Measurements from ENCODE around the gene MKLN1. TPM values are rescaled to one million over a fixed set of nuclear protein-coding genes. Genes with fewer than 3 reads are reported as not detected.

Gene MKLN1
- total and polyA plus RNA-seq, 10 of the 15 experiments (the other 5 are each of a cell fraction or from before 2014, with no cell fraction given), result 13.6 to 55.8 (median 29.3) TPM

DNA sequence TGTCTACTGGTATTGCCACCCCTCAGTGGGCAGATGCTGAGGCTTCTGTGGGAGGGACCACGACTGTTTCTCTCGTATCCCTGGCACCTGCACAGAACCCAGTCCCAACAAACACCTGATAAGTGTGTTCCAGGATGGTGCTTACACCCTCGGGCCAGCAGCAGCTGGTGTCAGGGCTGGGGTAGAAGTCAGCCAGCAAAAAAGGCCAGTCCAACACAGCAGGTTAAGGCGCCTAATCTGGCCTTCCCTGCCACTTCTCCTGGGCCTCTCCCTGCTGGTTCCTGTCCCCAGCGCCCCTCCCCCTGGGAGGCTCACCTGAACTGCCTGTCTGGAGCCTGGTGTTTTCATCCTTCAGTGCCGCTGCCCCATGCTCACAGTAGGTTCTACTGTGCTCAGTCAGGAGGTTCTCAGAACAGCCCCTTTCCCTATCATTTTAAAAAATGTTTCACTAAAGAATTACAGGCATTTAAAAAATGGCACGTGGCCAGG lies 208.7 kb downstream of the MKLN1 start:
- ChIA-PET CTCF (interaction anchor here (1.2 to 2.2 kb wide), 2 partner anchors 8 to 9 kb away, joined by 3 to 7 read pairs; no protein-coding TSS in a partner anchor), SMC1A (ENCODE audit: uncharacterized antibody, unreplicated experiment) (no interaction called here), POLR2A (no interaction called here), RAD21 (ENCODE audit: unreplicated experiment) (no interaction called here)
- Histone ChIP-seq H3K27ac (ENCODE audit: control insufficient read depth, insufficient read depth) (no peak overlapping the region), H3K4me2 (ENCODE audit: control insufficient read depth, insufficient read depth) (no peak overlapping the region), H4K20me1 (ENCODE audit: control insufficient read depth, insufficient read depth) (no peaks in the 10 kb centered on the region), H3K9ac (ENCODE audit: control insufficient read depth, insufficient read depth, low read length) (no peak overlapping the region), H3K79me2 (ENCODE audit: control insufficient read depth, insufficient read depth, low read length) (no peaks in the 10 kb centered on the region), H3K9me3 (replicated peaks; ENCODE audit: control insufficient read depth, insufficient read depth, low read length) (no peaks in the 10 kb centered on the region), H2AFZ (ENCODE audit: control insufficient read depth, low read depth, low read length) (no peak overlapping the region), H3K4me1 (ENCODE audit: control insufficient read depth, insufficient read depth, low read length) (no peaks in the 10 kb centered on the region), H3K27me3 (replicated peaks in 1 of 2; ENCODE audit: control insufficient read depth in 2 of 2, insufficient read depth in 2 of 2, low read length in 1 of 2) (no peaks in the 10 kb centered on the region), H3K4me3 (no peak overlapping the region), H3K36me3 (ENCODE audit: control insufficient read depth in 2 of 2, insufficient read depth in 2 of 2, low read length in 1 of 2) (no peaks in the 10 kb centered on the region)
- FAIRE-seq (no peak), DNase-seq (ENCODE audit: low read depth, low spot score) (no peak), ATAC-seq (no peak)
- intact Hi-C loops (cut with micrococcal nuclease; ENCODE audit: unreplicated experiment), result no loop called here
- BruUV-seq (replicated peaks), result no TSS peak
- no peak for TF ChIP-seq SIN3A (IDR thresholded peaks at IDR 0.05; ENCODE audit: low read depth, low read length)
- no peak for TF ChIP-seq IKZF2 (IDR thresholded peaks at IDR 0.05)
- no peak for TF ChIP-seq PML (IDR thresholded peaks at IDR 0.05; ENCODE audit: low read length)
- no peak for TF ChIP-seq TCF3 (IDR thresholded peaks at IDR 0.05; ENCODE audit: borderline replicate concordance, insufficient read depth, low read depth, low read length)
- no peak for TF ChIP-seq PAX8 (IDR thresholded peaks at IDR 0.05)
- no peak for TF ChIP-seq JUND (IDR thresholded peaks at IDR 0.05; ENCODE audit: low read depth, low read length)
- TF ChIP-seq PBX3 (IDR thresholded peaks at IDR 0.05; ENCODE audit: insufficient replicate concordance, low read depth, low read length), result no peak
- no peak for TF ChIP-seq HSF1 (IDR thresholded peaks at IDR 0.05; ENCODE audit: low read depth, low read length)
- no peak for TF ChIP-seq ATF7 (IDR thresholded peaks at IDR 0.05; ENCODE audit: low read depth)
- TF ChIP-seq MXI1 (IDR thresholded peaks at IDR 0.05; ENCODE audit: low read depth, low read length), result no peak
- no peak for TF ChIP-seq SMC3 (IDR thresholded peaks at IDR 0.05; ENCODE audit: borderline replicate concordance, low read length)
- TF ChIP-seq NFIC (IDR thresholded peaks at IDR 0.05; ENCODE audit: low read depth, low read length), result no peak
- TF ChIP-seq GABPA (IDR thresholded peaks at IDR 0.05; ENCODE audit: low read depth), result no peak
- no peak for TF ChIP-seq POLR2AphosphoS2 (IDR thresholded peaks at IDR 0.05; ENCODE audit: low read depth, low read length)
- TF ChIP-seq SRF (IDR thresholded peaks at IDR 0.05; ENCODE audit: low read depth in 2 of 2, low read length in 2 of 2), result no peak
- no peak for TF ChIP-seq NFYB (IDR thresholded peaks at IDR 0.05; ENCODE audit: insufficient read depth, low read depth, low read length)
- TF ChIP-seq, protein P1, sequence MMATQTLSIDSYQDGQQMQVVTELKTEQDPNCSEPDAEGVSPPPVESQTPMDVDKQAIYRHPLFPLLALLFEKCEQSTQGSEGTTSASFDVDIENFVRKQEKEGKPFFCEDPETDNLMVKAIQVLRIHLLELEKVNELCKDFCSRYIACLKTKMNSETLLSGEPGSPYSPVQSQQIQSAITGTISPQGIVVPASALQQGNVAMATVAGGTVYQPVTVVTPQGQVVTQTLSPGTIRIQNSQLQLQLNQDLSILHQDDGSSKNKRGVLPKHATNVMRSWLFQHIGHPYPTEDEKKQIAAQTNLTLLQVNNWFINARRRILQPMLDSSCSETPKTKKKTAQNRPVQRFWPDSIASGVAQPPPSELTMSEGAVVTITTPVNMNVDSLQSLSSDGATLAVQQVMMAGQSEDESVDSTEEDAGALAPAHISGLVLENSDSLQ (IDR thresholded peaks at IDR 0.05), result no peak
- TF ChIP-seq CREB1 (IDR thresholded peaks at IDR 0.05; ENCODE audit: low read depth), result no peak
- in situ Hi-C loops (cut with MboI), result no loop called here
- 26% methylated on average over 7 of the region's 7 CpGs for WGBS (ENCODE audit: insufficient coverage, insufficient replicate concordance, low lambda C conversion rate, missing lambda C conversion rate)

Measured in GM12878 (cell line).